ENCODE data around the gene GNAL.

The GNAL gene

DNA sequence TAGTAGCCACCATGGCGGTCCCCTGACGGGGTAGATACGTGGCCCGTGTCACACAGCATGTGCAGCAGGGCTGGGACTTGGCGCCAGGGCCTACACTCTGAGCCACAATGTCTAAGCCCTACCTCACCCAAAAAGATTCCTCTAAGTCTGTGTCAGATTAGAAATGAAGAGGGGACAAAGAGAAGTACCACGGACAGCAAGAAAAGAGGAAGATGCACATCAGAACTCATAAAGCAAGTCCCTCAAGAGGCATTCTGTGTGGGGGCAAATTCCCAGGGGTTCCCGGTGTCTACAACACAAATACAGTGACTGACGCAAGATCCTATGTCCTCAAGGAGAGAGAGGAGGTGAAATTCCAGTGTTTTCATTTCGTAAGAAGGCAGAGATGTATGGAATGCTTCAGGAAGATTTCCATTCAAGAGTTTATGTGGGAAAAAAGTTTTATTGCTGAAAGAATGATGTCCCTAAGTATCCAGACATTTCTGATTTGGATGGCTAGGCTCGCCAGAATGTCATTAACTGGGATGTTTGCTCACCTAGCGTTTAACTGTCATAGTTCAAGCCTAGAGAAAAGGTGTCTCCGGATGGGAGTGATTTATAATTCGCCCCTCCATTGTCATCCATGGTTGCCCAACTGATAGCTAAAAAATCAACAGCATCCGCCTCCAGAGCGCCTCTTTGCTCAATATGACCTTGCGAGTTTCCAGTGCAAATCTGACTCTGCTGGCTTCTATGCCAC, 86.5 kb downstream of the GNAL start:
- no peak overlapping the region for H3K4me3 ChIP-seq (ENCODE audit: low read depth, low read length)
- TF ChIP-seq, protein P1, sequence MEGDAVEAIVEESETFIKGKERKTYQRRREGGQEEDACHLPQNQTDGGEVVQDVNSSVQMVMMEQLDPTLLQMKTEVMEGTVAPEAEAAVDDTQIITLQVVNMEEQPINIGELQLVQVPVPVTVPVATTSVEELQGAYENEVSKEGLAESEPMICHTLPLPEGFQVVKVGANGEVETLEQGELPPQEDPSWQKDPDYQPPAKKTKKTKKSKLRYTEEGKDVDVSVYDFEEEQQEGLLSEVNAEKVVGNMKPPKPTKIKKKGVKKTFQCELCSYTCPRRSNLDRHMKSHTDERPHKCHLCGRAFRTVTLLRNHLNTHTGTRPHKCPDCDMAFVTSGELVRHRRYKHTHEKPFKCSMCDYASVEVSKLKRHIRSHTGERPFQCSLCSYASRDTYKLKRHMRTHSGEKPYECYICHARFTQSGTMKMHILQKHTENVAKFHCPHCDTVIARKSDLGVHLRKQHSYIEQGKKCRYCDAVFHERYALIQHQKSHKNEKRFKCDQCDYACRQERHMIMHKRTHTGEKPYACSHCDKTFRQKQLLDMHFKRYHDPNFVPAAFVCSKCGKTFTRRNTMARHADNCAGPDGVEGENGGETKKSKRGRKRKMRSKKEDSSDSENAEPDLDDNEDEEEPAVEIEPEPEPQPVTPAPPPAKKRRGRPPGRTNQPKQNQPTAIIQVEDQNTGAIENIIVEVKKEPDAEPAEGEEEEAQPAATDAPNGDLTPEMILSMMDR (IDR thresholded peaks at IDR 0.05; ENCODE audit: control insufficient read depth, extremely low read depth, insufficient read depth) = no peak
- DNase-seq (ENCODE audit: low read depth) = no peak

DNA sequence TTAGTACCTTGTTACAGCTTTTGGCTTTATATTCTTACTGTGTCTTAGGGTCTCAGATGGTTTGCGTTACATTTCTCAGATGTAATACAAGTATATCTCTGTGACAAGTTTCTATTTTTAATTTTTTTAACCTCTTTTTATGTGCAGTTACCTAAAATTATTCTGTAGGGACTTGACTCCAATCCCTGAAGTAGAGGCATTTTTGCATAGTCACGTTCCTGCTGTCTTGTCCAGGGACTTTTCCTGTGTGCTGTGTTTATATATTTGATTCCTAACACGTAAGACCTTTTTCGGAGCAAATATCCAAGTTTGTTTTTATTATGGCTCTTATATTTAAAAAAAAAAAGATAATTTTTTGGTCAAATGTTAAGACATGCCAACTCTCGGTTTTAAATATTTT, 91.0 kb downstream of the GNAL start:
- no peak for DNase-seq (ENCODE audit: low read depth)
- no peak overlapping the region for H3K4me3 ChIP-seq (ENCODE audit: low read depth, low read length)

DNA sequence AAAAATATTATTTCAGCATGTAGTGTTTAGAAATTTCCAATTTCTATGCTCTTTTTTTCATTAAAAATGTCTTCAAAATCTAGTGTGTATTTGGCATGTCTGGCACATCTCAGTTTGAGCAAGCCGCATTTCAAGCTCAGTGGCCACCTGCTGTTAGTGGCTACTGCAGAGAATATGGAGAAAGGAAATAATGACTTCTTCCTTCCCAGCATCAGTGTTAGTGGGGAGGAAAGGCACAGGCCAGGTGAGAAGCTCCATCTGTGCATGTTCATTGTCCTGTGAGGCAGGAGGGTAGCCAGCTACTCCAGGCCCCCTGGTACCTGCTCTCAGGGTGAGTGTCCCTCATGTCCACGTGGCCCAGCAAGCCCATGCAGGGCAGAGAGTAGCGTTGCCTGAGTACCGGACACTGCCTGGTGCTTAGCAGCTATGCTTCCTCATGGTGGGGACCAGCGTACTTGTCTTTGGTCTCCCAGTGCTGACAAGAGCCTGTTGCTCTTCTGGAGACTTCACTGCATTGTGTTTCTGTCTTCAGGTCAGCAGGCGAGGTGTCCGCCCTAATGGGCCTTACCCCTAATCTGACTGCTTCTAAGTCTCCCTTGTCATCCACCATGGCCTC, 94.8 kb downstream of the GNAL start:
- no peak overlapping the region for H3K4me3 ChIP-seq (ENCODE audit: low read depth, low read length)
- TF ChIP-seq, protein P1 (IDR thresholded peaks at IDR 0.05; ENCODE audit: control insufficient read depth, extremely low read depth, insufficient read depth) = no peak
- no peak for DNase-seq (ENCODE audit: low read depth)

More for the DNA sequence above, 91.0 kb downstream of the GNAL start:
- TF ChIP-seq, protein P1 (IDR thresholded peaks at IDR 0.05; ENCODE audit: control insufficient read depth, extremely low read depth, insufficient read depth) = no peak

DNA sequence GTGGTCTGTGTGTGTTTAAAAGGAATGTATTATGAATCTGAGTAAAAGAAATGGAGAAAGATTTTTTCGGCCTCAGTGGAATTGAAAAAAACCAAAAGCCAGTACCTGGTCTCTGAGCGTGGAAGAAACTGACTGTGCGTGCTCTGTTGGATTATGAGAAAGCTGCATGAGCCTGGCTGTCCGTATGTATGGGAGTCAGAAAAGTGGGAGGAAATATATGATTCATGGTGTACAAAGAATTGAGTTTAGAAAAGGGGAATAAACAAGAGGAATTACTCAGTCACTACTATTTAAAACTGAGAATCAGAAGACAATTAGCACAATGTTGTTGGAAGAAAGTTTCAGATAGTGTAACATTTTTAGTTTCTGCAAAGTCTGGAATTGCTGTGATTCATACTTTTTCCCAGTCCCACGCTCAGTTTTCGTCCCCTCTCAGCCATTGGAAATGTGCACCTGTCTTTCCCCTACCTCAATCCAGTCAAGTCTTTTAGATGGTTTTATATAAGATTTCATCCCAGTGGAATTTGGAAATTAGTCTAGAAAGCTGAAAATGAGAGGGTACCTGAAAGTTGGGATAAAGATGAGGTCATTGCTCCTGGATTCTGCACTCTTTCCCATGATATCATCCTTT, 95.7 kb downstream of the GNAL start:
- DNase-seq (ENCODE audit: low read depth) = no peak
- TF ChIP-seq, protein P1 (IDR thresholded peaks at IDR 0.05; ENCODE audit: control insufficient read depth, extremely low read depth, insufficient read depth) = no peak
- no peak overlapping the region for H3K4me3 ChIP-seq (ENCODE audit: low read depth, low read length)

DNA sequence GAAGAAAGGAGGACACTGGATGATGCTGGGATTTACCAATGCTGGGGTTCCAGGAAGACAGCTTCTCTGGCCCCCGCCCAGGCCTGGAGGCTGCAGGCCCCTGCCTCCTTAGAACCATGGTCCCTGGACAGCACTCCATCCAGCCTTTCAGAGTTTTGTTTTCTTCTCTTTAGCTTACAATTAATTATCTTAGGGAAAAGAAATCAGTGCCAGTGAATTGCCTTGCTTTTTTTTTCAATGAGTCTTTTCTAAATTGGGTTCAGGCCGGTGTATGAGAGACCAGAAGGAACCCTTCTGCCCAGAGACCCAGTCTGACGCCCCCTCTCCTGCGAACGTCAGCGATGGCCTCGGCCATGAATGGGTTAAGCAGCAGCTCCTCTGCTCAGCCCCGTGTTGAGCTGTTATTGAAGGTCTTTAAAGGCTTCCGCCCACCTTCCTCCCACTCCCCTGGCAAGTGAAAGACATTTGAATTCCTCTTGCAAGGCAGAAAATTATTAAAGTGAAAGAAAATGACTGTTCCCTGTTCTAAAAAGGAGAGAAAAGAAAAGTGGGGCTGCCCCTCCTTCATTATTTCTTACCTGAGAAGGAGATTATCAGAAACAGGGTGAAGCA, 96.5 kb downstream of the GNAL start:
- DNase-seq (ENCODE audit: low read depth) = no peak
- TF ChIP-seq, protein P1 (IDR thresholded peaks at IDR 0.05; ENCODE audit: control insufficient read depth, extremely low read depth, insufficient read depth) = no peak
- no peak overlapping the region for H3K4me3 ChIP-seq (ENCODE audit: low read depth, low read length)

DNA sequence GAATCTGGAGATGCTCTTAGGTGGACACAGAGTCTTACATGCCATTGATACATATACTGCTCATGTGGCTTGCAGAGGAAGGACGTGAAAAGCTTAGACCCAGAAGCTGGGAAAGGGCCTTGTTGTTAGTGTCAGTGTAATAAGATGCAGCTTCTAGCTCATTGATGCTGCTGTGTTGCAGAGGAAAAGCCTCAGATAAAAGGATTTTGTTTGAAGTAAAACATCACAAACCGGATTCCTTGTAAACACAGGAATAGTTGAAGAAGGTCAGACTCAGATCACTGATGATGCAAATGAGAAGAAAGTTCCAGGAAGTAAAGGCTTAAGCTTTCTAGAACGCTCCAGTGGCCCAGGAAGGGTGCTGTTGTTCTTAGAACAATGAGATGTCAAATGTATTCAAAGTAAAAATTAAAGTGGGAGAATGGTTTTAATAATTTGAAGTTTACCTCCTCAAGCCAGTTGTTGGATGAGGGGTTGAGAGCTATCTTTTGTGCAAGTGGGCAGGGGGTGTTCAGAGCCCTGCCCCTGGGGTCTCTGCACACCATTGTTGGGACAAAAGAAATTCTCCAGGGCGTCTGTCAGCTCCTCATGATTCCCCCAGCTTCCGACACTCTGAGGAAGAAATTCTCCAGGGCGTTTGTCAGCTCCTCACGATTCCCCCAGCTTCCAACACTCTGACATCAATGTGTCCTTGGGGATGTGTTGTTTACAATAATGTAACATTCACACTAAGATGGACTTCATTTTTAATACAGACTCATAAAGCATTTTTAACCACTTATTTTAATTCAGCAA, 100.8 kb downstream of the GNAL start:
- no peak overlapping the region for H3K4me3 ChIP-seq (ENCODE audit: low read depth, low read length)
- DNase-seq (ENCODE audit: low read depth) = no peak
- TF ChIP-seq, protein P1 (IDR thresholded peaks at IDR 0.05; ENCODE audit: control insufficient read depth, extremely low read depth, insufficient read depth) = no peak
